OCI-LY1 (cell line): ENCODE results near the gene TMEM235.

Experiments used
- H2AFZ ChIP-seq: fragments of 200-600 bp; sonication (generic), shearing (Covaris generic); 2 replicates; pipeline ENCODE4 v1.6.0; 2014; ENCODE audit warnings: antibody characterized with exemption, mild to moderate bottlenecking, low read length
- H3F3A ChIP-seq: fragments of 200-600 bp; sonication (generic), shearing (Covaris generic); 2 replicates; pipeline ENCODE4 v1.6.0; 2014; ENCODE audit warnings: mild to moderate bottlenecking, antibody characterized with exemption, low read length, moderate library complexity; ENCODE audit not compliant: insufficient read depth
- H3K27ac ChIP-seq: fragments of 200-600 bp; sonication (generic); 2 replicates; pipeline ENCODE4 v1.5.1; 2014; ENCODE audit warnings: low read length, mixed run types, mild to moderate bottlenecking, low read depth; ENCODE audit not compliant: poor library complexity, severe bottlenecking
- H3K27me3 ChIP-seq: fragments of 200-600 bp; sonication (generic); 2 replicates; pipeline ENCODE4 v1.6.0; 2014; ENCODE audit warnings: antibody characterized with exemption, mild to moderate bottlenecking, low read length, moderate library complexity; ENCODE audit not compliant: insufficient read depth
- H3K36me3 ChIP-seq: fragments of 200-600 bp; sonication (generic); 2 replicates; pipeline ENCODE4 v1.6.1; 2014; ENCODE audit warnings: mild to moderate bottlenecking, antibody characterized with exemption, low read length, moderate library complexity, mixed read lengths; ENCODE audit not compliant: insufficient read depth
- H3K4me1 ChIP-seq: fragments of 200-600 bp; sonication (generic); 2 replicates; pipeline ENCODE4 v1.5.1; 2014; ENCODE audit warnings: mild to moderate bottlenecking, low read length, moderate library complexity; ENCODE audit not compliant: insufficient read depth, severe bottlenecking
- H3K4me2 ChIP-seq: fragments of 200-600 bp; sonication (generic), shearing (Covaris generic); 2 replicates; pipeline ENCODE4 v1.6.1; 2014; ENCODE audit warnings: low read length
- H3K4me3 ChIP-seq: fragments of 200-600 bp; sonication (generic); 2 replicates; pipeline ENCODE4 v1.5.1; 2014; ENCODE audit warnings: low read length, low read depth, mild to moderate bottlenecking, mixed read lengths; ENCODE audit not compliant: poor library complexity, severe bottlenecking
- H3K79me2 ChIP-seq: fragments of 200-600 bp; shearing (Covaris generic); 2 replicates; pipeline ENCODE4 v1.6.1; 2016; ENCODE audit warnings: mixed run types, low read length, mixed read lengths; ENCODE audit not compliant: insufficient read depth
- H3K9ac ChIP-seq: fragments of 200-600 bp; sonication (generic), shearing (Covaris generic); 2 replicates; pipeline ENCODE4 v1.6.1; 2014; ENCODE audit warnings: mild to moderate bottlenecking, low read length, mixed read lengths
- H3K9me2 ChIP-seq: fragments of 200-600 bp; sonication (generic), shearing (Covaris generic); 2 replicates; pipeline ENCODE4 v1.6.1; 2014; ENCODE audit warnings: low read depth, mild to moderate bottlenecking, low read length, mixed read lengths
- H3K9me3 ChIP-seq: fragments of 200-600 bp; shearing (Covaris generic); 2 replicates; pipeline ENCODE4 v1.6.1; 2014; ENCODE audit warnings: low read length, mixed read lengths
- H4K20me1 ChIP-seq: fragments of 200-600 bp; sonication (generic), shearing (Covaris generic); 2 replicates; pipeline ENCODE4 v1.6.0; 2016; ENCODE audit warnings: mild to moderate bottlenecking, low read length; ENCODE audit not compliant: insufficient read depth
- EZH2 ChIP-seq: fragments of 200-600 bp; sonication (generic), shearing (Covaris generic); IDR thresholded peaks from 2 replicates; pipeline ENCODE4 v1.8.0; 2017; ENCODE audit warnings: borderline replicate concordance, mixed run types, mild to moderate bottlenecking, antibody characterized with exemption, low read length, moderate library complexity, mixed read lengths
- TF ChIP-seq, protein P1 (sequence below): fragments of 200-600 bp; sonication (generic), shearing (Covaris generic); IDR thresholded peaks from 2 replicates; pipeline ENCODE4 v1.5.1; 2017; ENCODE audit warnings: mild to moderate bottlenecking, antibody characterized with exemption, low read length, moderate library complexity, mixed read lengths

Gene TMEM235

DNA sequence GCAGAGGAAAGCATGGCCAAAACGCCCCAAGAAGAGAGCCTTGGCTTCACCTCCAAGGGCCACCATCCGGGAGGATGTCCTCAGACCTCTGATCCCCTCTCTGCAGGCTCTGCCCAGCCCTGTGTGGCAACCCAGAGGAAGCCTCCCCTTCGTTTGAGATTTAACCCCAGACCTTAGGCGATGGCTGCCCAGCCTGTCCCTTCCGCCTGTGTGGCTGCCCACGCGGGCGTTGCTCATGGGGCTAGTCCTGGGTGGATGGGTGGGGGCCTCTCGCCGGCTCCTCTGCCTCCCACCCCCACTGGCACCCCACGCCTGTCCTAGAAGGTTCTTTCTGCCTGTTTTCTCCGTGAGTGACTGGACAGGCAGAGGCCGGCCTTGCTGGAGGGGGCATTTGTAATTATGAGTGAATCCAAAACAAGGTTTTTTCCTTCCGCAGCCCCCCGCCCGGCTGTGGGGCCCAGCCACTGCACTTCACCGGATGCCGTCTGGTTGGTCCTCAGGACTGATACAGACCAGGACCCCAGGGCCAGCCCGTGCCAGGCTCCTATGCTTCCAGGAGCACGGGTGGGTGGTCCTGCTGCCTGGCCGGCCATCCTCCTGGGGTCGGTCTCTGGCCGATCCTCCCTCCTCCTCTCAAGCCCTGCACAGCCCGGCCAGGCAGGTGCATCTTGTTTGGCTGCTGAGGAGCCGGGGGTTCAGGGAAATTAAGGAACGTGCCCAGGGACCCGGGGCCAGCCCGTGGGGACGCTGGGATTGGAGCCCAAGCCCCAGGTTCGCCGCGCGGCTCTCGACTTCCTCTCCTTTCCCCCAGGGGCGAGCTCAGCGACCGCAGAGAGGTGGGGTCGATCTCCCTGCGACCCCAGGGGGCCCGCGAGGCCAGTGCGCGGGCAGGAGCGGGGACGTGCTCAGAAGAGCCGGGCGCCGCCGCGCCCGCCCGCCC lies at the start of gene TMEM235:
Gene TMEM235, plus strand, starts transcription at position 636 of the 940 bp plus-strand sequence. CDS start 393 bp downstream, outside the sequence.
- Histone ChIP-seq H3K27me3 (peaks cover 9% of the 10 kb centered on the region; the same call in 1 of the 2 replicates), H3K36me3 (no peaks in the 10 kb centered on the region), H3K27ac (no peak within 1 kb of the TSS), H2AFZ (no peak within 1 kb of the TSS), H3K4me3 (peak within 1 kb of the TSS; percentile 15), H3K4me2 (peak within 1 kb of the TSS; percentile 22; the same call in 1 of the 2 replicates), H3K9me2 (no peaks in the 10 kb centered on the region), H3K9me3 (no peaks in the 10 kb centered on the region), H3K9ac (no peak within 1 kb of the TSS), H3K79me2 (no peaks in the 10 kb centered on the region), H4K20me1 (no peaks in the 10 kb centered on the region), H3K4me1 (peaks cover 32% of the 10 kb centered on the region), H3F3A (no peaks in the 10 kb centered on the region)
- TF ChIP-seq EZH2: no peak
- TF ChIP-seq, protein P1, sequence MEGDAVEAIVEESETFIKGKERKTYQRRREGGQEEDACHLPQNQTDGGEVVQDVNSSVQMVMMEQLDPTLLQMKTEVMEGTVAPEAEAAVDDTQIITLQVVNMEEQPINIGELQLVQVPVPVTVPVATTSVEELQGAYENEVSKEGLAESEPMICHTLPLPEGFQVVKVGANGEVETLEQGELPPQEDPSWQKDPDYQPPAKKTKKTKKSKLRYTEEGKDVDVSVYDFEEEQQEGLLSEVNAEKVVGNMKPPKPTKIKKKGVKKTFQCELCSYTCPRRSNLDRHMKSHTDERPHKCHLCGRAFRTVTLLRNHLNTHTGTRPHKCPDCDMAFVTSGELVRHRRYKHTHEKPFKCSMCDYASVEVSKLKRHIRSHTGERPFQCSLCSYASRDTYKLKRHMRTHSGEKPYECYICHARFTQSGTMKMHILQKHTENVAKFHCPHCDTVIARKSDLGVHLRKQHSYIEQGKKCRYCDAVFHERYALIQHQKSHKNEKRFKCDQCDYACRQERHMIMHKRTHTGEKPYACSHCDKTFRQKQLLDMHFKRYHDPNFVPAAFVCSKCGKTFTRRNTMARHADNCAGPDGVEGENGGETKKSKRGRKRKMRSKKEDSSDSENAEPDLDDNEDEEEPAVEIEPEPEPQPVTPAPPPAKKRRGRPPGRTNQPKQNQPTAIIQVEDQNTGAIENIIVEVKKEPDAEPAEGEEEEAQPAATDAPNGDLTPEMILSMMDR: no peak

DNA sequence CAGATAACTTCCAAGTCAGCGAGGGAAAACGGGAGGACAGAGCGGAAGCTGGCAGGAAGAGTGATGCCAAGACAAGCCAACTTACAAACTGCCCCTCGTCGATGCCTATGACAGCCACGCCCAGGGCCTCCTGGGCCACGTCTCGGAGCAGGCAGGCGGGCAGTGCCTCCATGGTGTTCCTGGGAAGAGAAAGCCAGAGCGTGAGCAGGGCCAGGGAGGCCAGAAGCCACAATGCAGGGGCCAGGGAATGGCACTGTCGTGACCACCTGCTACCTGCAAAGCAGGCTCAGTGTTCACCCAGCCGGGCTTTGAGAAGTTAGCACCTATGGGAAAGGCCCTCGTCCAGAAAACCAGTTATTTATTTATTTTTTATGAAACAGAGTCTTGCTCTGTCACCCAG lies 48.9 kb upstream of the TMEM235 start:
- no peak overlapping the region for H3K9ac ChIP-seq
- peaks cover 52% of the 10 kb centered on the region for H3K4me1 ChIP-seq
- H3K36me3 ChIP-seq: peaks cover 71% of the 10 kb centered on the region
- no peak overlapping the region for H2AFZ ChIP-seq
- no peaks in the 10 kb centered on the region for H3K27me3 ChIP-seq
- no peaks in the 10 kb centered on the region; the same call in 1 of the 2 replicates for H3F3A ChIP-seq
- peaks cover 2% of the 10 kb centered on the region for H3K79me2 ChIP-seq
- no peak overlapping the region for H3K4me3 ChIP-seq
- H3K9me2 ChIP-seq: no peaks in the 10 kb centered on the region
- H3K9me3 ChIP-seq: no peaks in the 10 kb centered on the region
- H3K27ac ChIP-seq: no peak overlapping the region
- TF ChIP-seq, protein P1: no peak
- no peak for TF ChIP-seq EZH2
- no peaks in the 10 kb centered on the region for H4K20me1 ChIP-seq
- no peak overlapping the region for H3K4me2 ChIP-seq

DNA sequence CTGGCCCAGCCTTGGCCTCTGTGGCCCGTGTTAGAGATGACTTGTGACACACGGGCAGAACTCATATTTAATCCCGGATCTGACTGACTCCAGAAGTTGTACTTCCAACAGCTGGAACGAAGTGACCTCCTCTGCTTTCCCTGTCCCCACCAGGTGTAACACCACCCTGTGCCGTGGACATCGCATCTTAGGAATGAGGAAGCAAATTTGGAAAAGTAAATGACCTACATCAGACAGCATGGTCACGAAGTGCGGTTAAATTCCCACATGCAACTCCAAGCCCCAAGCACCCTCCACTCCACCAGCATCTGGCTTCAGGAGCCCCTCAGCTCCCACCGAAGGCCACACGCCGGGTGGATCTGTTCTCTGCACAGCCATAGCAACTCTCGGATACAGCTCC lies 47.5 kb upstream of the TMEM235 start:
- peaks cover 62% of the 10 kb centered on the region for H3K36me3 ChIP-seq

More for the DNA sequence above, 47.5 kb upstream of the TMEM235 start:
- Histone ChIP-seq H3K79me2 (peaks cover 15% of the 10 kb centered on the region), H3K4me1 (peaks cover 54% of the 10 kb centered on the region), H3K4me3 (peak overlapping the region; percentile 97), H2AFZ (no peak overlapping the region), H3K27me3 (no peaks in the 10 kb centered on the region), H4K20me1 (no peaks in the 10 kb centered on the region), H3F3A (no peaks in the 10 kb centered on the region; the same call in 1 of the 2 replicates), H3K9me3 (no peaks in the 10 kb centered on the region), H3K9me2 (no peaks in the 10 kb centered on the region), H3K9ac (no peak overlapping the region; the same call in 1 of the 2 replicates), H3K4me2 (peak overlapping the region; percentile 79; the same call in 1 of the 2 replicates), H3K27ac (no peak overlapping the region)
- no peak for TF ChIP-seq EZH2
- TF ChIP-seq, protein P1: no peak
